Stimulated activated CD4-positive, alpha-beta T cell treated with anti-CD3 and anti-CD28 coated beads, Interleukin-4, amount 100 ng/mL, for 4 hours (primary cell): ENCODE data around the gene RPS6KA2.
"Not testable (repeated sequence)": the region's sequence is repeated elsewhere in the genome, so short reads cannot be mapped to it uniquely, and the experiment has no call there.

Experiments
- DNase-seq, 2 experiments: peaks; one replicate each; pipeline ENCODE4 v3.0.0-alpha.2; 2020

Gene RPS6KA2

DNA sequence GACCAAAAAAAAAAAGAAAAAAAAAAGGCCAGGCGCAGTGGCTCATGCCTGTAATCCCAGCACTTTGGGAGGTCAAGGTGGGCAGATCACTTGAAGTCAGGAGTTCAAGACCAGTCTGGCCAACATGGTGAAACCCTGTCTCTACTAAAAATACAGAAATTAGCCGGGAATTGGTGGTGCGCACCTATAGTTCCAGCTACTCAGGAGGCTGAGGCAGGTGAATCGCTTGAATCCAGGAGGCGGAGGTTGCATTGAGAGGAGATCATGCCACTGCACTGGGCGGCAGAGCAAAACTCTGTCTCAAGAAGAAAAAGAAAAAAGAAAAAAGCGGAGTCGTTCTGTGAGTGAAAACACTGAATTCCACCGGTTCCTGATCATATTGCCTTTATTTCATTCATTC, 240.0 kb downstream of the RPS6KA2 start:
- DNase-seq = not testable (repeated sequence)

DNA sequence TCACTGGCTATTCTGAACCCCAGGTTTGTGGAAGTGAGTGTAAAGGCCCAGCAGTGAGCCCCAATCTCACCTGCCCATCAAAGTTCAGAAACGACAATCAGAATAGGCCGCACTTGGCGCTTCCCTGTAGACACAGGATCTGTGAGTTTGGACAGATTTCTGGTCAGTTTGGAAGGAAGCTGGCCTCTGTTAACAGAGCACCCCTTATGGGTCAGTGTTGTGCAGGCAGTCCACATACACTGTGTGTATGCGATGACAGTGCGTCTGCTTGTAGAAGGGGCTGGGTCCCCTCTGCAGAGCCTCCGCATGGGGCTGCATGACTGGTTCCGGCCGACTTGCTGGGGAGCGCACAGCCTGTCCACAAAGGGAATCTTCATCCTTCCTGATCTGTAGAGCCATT, 240.9 kb downstream of the RPS6KA2 start:
- DNase-seq = no peak

DNA sequence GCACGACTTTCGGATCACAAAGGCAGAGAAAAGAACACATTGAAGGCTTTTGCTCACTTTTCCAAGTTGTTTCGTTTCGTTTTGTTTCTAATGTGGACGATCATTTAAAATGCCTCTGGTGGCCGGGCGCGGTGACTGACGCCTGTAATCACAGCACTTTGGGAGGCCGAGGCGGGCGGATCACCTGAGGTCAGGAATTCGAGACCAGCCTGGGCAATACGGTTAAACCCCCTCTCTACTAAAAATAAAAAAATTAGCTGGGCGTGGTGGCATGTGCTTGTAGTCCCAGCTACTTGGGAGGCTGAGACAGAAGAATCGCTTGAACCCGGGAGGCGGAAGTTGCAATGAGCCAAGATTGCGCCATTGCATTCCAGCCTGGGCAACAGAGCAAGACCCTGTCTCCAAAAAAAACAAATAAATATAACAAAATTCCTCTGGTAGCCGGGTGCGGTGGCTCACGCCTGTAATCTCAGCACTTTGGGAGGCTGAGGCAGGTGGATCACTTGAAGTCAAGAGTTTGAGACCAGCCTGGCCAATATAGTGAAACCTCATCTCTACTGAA, 243.2 kb downstream of the RPS6KA2 start:
- DNase-seq = peak in 1 of 2 experiments; percentile 12

DNA sequence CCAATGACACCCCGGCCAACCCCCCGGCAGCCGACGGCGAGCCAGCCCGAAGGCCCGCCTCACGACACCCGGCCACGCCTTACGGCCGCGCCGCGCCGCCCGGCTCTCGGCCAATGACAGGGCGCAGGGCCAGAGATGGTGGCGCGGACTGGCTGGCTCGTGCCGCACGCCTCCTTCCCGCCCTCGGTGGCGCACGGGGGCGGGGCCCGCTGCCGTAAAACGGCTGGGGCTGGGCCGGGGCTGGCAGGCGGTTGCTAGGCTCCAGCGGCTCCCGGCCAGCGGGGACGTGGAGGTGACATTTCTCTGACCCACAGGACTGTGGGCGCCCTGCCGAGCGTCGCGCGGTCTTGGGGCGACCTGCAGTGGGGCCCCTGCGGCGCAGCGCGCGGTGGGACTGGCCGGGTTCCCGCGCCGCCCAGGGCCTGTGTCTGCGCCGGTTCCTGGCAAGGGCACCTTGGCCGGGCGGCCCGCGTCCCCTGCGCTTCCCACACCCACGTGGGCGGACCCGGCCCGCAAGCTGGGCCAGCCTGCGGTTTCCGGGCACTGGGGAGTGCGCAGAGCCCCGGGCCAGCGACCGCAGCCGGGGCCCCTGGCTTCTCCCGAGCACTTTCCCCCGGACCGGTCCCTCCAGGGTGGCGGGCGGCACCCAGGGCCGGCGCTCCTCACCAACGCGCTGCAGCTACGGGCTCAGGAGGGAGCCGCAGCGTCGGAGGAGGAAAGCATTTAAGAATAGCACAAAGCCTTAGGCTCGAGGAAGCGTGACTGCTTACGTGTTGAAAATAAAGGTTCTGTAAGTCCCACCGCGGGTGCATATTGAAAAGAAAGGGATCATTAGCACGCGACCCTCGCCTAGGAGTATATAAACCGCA, 243.9 kb downstream of the RPS6KA2 start, which contains the start of gene MPC1:
Gene MPC1, minus strand, starts transcription at position 8 of the 869 bp plus-strand sequence. CDS start 64 bp downstream, outside the sequence.
- peak; percentile 92 to 94 for DNase-seq

DNA sequence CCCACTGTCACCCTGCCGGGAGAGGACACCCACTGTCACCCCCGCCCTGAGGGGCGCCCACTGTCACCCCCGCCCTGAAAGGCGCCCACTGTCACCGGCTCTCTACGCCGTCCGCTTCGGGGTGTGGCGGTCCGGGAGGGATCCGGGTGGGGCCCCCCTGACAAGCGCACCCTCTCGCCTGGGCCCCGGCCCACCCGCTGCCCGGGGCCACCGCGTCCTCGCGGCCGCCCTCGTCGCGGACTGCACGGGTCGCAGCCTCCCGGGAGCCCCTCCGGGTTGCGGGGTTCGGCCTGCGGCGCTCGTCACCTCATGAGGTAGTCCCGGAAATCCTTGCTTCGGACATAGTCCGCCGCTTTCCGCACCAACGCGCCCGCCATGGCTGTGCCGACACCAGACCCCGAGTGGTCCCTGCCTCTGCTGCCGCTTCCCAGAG, 244.5 kb downstream of the RPS6KA2 start:
- DNase-seq = peak in 1 of 2 experiments; percentile 5

DNA sequence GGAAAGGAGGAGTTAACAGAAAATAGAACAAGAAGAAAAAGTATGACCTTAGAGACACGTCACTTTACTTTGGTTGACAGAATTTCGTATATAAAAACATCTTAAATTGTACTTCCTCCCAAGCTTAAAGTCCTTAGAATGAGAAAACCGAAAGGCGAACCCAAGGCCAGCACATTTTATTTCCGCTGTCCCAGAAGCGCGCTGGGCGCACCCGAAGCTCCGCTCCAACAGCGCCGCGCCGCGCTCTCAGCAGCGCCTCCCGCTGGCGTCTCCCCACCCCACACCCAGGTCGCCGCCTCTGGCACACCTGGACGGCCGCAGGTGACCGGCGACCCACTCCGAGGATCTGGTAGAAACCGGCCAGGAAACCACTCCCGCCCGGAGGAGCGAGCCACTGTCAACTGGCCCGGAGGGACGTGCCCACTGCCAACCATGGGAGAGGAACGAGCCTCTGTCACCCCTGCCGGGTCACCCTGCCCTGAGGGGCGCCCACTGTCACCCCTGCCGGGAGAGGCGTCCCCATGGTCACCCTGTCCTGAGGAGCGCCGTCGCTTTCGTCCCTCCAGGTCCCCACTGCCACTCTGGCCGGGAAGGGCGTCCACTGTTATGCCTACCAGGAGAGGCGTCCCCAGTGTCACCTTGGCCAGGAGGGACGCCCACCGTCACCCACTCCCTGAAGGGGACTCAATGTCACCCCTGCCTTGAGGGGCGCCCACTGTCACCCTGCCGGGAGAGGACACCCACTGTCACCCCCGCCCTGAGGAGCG, 245.1 kb downstream of the RPS6KA2 start:
- peak; percentile 52 to 67 for DNase-seq

DNA sequence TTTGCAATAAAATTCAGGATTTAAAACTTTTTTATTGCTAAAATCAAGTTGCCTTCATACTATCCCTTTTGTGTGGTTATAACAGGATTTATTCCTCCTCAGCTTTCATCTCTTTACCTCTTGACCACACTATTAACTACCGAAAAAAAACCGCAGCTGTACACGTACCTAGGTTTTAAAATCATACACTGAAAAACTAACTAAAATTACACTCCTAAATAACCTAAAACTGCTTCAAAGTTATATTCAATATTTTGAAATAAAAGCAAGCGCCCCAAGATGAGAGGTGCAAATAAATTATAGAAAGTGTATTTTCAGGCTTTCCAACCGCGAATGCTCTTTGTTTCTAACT, 245.7 kb downstream of the RPS6KA2 start:
- no peak for DNase-seq

DNA sequence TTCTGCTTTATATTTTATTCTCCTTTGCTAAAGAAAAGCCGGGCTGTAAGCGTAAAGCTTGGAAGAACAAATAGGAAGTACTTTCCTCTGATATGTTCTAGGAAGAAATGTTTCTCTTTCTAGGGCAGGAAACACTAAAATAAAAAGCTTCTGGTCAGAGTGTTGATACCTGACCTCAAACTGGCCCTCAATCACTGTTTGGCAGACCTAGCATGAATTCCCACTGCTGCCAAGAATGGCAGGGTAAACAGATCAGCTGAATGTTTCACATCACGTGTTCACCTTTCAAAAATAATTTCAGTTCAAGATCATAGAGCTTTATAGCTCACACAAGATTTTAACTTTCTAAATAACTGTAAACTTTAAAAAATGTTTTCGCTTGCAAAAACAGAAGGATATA, 247.3 kb downstream of the RPS6KA2 start:
- no peak for DNase-seq

DNA sequence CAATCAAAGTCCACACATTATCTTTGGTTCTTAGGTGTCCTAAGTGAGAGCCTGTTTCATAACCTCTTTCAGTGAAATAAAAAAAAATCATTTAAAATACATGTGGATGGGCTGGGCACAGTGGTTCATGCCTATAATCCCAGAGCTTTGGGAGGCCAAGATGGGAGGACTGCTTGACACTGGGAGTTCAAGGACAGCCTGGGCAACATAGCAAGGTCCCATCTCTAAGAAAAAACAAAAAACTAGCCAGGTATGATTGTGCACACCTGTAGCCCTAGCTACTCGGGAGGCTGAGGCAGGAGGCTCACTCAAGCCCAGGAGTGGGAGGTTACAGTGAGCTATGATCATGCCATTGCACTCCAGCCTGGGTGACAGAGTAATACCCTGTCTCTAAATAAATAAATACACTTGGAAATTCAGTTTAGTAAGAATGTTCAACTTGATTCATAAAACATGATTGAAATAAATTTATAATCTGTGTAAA, 247.9 kb downstream of the RPS6KA2 start:
- no peak for DNase-seq

DNA sequence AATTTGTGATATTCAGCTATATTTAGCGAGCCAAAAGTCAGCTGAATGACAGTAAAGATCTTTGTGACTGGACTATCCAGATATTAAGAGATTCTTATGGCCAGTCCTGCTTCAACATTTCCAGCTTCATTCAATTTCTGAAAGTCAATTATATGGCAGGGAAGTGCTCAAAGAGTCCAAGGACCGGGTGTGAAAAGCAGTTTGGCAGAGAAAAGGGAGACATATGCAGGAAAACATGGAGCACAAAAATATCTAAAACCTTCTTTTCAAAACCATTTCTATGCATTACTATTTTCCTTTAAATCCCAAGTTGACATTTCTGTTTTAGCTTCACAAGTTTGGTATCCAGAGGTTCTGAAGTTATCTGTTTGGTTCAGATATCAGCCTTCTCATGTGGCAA, 249.3 kb downstream of the RPS6KA2 start:
- no peak for DNase-seq

DNA sequence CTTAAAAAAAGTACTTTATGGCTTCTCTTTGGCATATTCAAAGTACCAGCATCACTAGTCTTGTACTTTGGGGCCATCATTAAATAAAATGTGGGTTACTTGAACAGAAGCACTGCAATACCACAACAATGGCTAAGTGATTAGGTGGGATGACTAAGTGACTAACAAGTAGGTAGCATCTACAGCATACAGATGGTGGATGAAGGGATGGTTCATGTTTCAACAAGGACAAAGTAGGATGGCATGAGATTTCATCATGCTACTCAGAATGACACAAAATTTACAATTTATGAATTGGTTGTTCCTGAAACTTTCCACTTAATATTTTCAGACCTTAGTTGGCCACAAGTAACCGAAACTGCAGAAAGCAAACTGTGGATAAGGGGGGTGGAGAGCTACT, 252.0 kb downstream of the RPS6KA2 start:
- no peak for DNase-seq

DNA sequence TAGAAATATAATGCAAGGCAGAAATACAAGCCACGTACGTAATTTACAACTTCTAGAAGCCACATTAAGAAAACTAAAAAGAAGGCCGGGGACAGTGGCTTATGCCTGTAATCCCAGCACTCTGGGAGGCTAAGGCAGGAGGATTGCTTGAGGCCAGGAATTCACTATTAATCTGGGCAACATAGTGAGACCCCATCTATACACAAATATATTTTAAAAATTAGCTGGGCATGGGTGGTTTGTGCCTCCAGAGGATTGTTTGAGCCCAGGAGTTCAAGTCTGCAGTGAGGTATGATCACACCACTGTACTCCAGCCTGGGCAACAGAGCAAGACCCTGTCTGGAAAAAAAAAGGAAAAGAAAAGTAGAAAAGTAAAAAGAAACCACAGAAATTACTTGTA, 256.6 kb downstream of the RPS6KA2 start:
- no peak for DNase-seq

DNA sequence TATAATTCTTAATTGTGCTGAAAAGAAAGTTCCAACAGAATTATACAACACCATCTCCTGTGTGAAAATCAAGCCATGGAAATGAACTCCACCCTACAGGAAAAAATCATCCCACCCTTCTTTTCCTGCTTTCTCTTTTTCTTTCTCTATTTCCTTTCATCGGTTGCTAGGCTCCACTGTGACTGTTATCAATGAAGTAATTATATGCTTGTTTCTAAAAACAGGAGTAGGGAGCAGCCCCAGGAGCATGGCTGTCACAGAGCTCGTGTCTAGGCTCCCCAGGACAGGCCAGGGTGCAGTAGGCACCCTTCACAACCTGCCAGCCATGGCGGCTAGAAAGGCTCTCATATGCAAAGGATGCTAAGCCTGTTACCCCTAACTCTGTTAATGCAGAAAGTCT, 257.3 kb downstream of the RPS6KA2 start:
- no peak for DNase-seq

DNA sequence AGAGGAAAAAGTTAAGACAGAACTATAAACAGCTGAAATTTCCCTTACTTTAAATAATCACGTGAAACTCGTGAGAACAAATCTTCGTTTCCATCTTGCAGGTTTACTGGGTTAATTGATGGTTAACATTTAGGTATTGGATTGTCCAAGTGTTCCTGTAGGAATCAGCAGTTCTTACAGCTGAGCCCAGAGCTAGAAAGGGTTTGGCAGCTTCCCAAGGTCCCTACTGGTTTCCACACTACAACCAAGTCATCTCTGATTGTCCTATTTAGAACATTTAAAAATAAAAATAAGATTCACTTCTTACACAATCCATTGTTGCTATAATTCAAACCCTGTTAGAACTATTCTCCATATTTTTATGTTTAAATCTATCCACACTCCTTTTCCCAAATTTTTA, 260.1 kb downstream of the RPS6KA2 start:
- DNase-seq = no peak

DNA sequence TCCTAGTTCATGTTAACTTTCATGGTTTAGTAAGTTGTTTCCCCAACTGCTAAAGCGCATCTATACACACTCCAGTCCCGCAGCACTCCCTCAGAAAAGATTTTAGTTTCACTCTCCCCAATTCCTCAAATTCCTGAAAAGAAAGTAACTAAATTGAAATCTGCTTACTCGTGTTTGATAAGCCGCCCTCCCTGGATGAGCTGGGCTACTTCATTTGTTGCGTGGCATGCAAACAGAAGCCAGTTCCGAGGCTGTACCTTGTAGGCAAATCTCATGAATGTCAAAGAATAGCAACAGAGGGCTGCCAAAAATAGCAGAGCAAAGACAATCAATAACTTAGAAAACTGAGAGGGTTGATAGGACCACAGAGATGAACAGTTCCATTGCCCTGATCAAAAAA, 261.2 kb downstream of the RPS6KA2 start:
- DNase-seq = no peak

DNA sequence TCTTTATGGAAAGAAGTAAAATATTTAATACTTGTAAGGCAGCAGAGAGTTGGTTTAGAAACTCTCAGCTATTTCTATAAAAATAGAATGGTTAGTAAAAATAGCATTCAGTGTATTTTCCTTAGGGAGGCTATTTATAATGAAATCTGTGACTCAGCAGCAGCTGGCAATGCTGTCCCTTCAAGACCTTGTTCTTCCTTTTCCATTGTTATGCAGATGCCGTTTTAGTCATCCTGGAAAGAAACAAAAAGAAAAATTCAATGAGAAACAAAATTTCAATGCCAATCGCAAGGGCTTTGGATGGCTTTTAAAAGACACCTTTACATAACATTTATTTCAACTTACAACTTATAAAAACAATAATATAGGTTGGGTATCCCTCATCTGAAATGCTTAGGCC, 261.8 kb downstream of the RPS6KA2 start:
- no peak for DNase-seq

DNA sequence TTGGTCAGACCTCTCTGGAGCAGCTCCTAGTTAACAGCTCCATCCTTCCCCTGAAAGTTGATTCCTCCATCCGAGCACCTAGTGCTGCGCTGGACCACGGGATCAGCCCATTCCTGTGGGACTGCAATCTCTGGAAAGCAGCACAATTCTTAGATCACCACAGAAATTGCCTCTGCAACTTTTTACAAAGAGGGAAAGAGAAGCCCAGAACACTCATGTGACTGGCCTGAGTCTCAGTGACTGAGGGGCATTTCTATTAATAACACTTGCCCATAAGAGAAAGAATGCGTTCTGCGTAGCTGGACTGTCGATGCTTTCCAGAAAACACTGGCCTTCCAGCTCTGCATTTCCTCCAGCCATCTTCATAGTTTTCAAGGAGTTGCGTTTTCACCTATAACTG, 262.6 kb downstream of the RPS6KA2 start:
- no peak for DNase-seq

DNA sequence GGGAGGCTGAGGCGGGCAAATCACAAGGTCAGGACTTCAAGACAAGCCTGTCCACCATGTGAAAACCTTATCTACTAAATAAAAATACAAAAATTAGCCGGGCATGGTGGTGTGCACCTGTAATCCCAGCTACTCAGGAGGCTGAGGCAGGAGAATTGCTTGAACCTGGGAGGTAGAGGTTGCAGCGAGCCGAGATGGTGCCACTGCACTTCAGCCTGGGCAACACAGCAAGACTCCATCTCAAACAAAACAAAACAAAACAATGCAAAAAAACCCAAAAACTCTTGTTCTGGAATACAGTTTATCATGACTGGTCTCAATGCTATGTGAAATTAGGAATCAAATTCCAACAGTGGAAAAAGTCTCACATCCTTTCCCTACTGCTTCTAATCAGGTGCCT, 264.6 kb downstream of the RPS6KA2 start:
- not testable (repeated sequence) for DNase-seq

DNA sequence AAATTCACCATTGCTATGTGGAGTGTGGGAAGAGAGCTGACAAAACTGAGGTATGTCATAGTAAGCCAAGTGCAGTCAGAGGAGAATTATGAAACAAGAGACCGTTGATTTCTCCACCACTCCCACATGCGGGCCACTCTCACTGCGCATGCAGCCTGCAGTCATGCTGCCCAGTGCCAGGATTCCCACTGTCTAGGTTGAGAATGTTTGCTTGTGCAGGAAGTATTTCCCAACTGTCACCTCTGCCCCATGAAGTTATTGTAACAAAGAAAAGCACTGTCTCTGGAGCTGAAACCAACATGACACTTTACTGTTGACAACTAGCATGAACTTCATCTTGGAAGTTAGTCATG, 266.0 kb downstream of the RPS6KA2 start:
- no peak for DNase-seq

DNA sequence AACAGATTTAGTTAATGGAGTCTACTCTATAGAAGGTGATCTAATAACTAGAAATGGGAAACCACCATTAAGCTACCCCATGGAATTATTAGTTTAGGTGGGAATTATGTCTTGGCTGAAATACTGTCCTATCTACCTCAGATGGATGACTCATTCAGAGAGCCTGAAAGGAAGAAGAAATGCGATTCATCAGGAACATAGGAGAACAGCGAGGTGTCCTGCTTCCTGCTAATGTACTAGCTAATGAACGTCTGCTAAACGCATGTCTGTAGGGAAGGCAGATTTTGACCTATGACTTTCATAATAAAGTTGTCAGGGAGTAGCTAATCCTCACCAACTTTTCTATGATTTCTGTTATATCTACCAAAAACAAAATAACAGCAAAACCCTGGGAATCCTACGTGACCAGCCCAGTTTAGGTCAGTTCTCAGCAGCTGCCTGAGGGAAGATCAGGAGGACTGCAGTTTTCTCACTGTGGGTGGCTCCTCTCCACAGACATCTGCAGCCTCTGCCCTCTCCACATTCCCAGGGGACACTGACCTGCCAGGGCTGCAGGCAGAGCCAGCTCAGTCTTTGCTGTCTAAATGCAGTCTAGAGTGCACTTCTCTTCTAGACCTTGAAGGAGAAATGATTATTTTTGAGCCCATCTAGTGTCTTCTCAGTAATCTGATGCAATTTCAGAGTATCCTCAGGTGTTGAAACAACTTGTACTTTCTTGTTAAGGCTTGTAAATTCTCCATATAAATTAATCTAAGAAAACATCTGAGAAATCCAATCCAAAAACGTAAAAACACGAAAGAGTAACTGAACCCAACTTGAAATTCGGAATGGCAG, 266.6 kb downstream of the RPS6KA2 start:
- no peak for DNase-seq
